Activated CD8-positive, alpha-beta memory T cell treated with anti-CD3 and anti-CD28 coated beads, Interleukin-2, amount 50 U/mL, for 48 hours (primary cell): ENCODE measurements around the gene IFTAP.
"Not testable (repeated sequence)": the region's sequence is repeated elsewhere in the genome, so short reads cannot be mapped to it uniquely, and the experiment has no call there.

Source experiments
- DNase-seq: peaks from one replicate; pipeline ENCODE4 v3.0.0-alpha.2; 2020

Gene IFTAP

GRCh38 chr11:36657610-36658267 is 63.4 kb downstream of the IFTAP start:
- no peak for DNase-seq

GRCh38 chr11:36661359-36661758 is 67.1 kb downstream of the IFTAP start:
- not testable (repeated sequence) for DNase-seq

GRCh38 chr11:36672815-36673450 is 78.6 kb downstream of the IFTAP start:
- no peak for DNase-seq

- not testable (repeated sequence) for DNase-seq
These were observed 85.2 kb downstream of the IFTAP start for GRCh38 chr11:36679547-36679946.

- no peak for DNase-seq
These were observed 89.5 kb downstream of the IFTAP start for GRCh38 chr11:36683818-36684217.

- no peak for DNase-seq
These were observed 90.8 kb downstream of the IFTAP start for GRCh38 chr11:36684840-36685801.

GRCh38 chr11:36688132-36688531 is 93.8 kb downstream of the IFTAP start:
- DNase-seq = no peak

GRCh38 chr11:36688571-36689291 is 94.4 kb downstream of the IFTAP start:
- DNase-seq = no peak

GRCh38 chr11:36689442-36689841 is 95.1 kb downstream of the IFTAP start:
- DNase-seq = no peak

GRCh38 chr11:36692704-36693103 is 98.4 kb downstream of the IFTAP start:
- no peak for DNase-seq

- no peak for DNase-seq
These were observed 99.0 kb downstream of the IFTAP start for GRCh38 chr11:36693139-36693843.

- no peak for DNase-seq
These were observed 100.8 kb downstream of the IFTAP start for GRCh38 chr11:36695111-36695510.

- no peak for DNase-seq
These were observed 101.3 kb downstream of the IFTAP start for GRCh38 chr11:36695571-36695970.

- DNase-seq = no peak
These were observed 102.2 kb downstream of the IFTAP start for GRCh38 chr11:36696550-36696949.

- DNase-seq = no peak
These were observed 105.0 kb downstream of the IFTAP start for GRCh38 chr11:36699271-36699670.

GRCh38 chr11:36700246-36700645 is 105.9 kb downstream of the IFTAP start:
- no peak for DNase-seq

- no peak for DNase-seq
These were observed 108.2 kb downstream of the IFTAP start for GRCh38 chr11:36702330-36703054.

GRCh38 chr11:36703055-36703404 is 108.7 kb downstream of the IFTAP start:
- no peak for DNase-seq
